ENCODE results near the gene CIDEB.

Gene CIDEB

DNA sequence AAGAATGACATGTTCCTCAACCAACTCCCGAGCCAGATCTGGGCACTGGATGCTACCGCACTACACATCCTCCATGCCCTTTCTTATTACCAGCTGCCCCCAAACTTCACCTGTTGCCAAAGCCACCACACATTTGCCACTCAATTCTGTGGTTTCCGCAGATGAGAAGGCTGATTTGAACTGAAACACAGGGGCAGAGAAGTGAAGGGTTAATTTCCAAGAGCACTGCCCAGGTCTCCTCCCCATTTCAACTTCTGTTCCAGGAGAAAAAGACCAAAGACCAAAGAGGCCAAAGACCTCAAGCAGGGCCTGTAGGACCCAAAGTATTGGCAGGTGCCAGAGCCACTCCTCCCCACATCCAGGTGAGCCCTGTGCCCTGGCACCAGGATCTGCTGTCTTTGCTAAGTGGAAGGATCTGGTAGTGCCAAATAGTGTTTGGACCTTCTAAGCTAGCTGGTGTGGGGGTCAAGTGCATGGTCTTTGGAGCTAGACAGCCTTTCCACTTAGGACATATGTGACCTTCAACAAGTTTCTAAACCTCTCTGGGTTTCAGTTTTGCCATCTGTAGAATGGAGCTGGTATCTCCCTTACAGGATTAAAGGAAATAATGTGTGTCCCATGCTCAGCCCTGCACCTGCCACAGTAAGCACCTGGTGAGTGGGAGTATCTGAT, 16.2 kb downstream of the CIDEB start:
- in situ Hi-C loops (cut with MboI; ENCODE audit: low sequenced_read_pairs): no loop called here

- in situ Hi-C loops (cut with MboI; ENCODE audit: low sequenced_read_pairs): no loop called here
Observed at GRCh38 chr14:24290746-24291145, 17.0 kb downstream of the CIDEB start.

DNA sequence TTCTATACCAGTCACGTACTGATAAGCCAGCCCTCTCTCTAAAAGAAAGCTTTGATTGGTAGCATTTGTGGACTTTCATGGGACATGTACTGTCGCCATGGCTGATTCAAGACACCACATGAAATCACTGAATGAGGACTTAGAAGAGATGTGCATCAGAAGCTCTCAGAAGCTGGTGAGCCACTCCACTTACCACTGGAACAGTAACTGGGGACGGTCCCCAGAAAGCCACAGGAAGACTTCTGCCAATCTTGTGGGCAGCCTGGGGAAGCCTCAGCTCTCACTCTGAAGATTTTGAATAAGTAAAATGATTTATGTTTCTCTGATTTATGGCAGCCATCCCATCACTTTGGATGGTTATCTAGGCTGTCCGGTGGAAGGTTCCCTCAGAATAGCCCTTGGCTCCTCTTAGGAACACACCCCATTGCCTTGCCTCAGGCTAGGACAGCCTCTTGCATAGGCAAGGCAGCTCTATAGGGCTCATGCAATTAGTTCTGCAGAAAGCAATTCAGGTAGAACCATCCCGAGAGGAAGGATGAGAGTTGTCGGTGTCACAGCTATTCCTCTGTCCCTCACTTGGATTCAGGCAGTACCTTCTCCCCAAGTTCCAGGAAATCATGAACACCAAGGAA, 18.0 kb downstream of the CIDEB start:
- in situ Hi-C loops (cut with MboI; ENCODE audit: low sequenced_read_pairs): no loop called here

- in situ Hi-C loops (cut with MboI; ENCODE audit: low sequenced_read_pairs): no loop called here
Observed at GRCh38 chr14:24286996-24287395, 20.8 kb downstream of the CIDEB start.

- in situ Hi-C loops (cut with MboI; ENCODE audit: low sequenced_read_pairs): no loop called here
Observed at GRCh38 chr14:24285351-24285750, 22.4 kb downstream of the CIDEB start.

DNA sequence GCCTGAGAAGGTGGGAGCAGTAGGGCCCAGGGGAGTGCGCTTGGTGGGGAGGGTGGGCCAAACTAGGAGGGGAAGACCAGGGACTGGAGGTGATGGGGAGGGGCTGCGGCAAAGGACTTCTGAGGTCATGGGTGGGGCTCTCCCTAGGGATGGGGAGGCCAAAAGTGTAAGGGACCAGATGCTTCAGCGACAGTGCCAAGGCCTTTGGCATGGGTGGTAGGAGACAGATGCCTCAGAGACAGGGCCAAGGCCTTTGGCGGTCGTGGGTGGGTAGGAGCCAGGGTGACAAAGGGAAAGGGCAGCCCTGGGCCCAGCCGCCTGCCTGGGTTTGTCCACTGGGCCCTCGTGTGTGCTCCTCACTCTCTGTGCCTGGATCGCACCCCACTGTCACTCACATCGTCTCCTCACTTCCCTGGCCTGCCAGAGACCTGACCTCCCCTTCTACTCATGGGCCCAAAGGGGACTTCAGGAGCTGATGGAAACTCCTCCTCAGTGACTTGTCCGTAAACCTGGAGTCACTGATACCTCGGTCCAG, 23.2 kb downstream of the CIDEB start:
- in situ Hi-C loops (cut with MboI; ENCODE audit: low sequenced_read_pairs): no loop called here

GRCh38 chr14:24283796-24284460, 23.8 kb downstream of the CIDEB start:
- in situ Hi-C loops (cut with MboI; ENCODE audit: low sequenced_read_pairs): no loop called here

GRCh38 chr14:24282736-24283135, 25.0 kb downstream of the CIDEB start:
- in situ Hi-C loops (cut with MboI; ENCODE audit: low sequenced_read_pairs): no loop called here

DNA sequence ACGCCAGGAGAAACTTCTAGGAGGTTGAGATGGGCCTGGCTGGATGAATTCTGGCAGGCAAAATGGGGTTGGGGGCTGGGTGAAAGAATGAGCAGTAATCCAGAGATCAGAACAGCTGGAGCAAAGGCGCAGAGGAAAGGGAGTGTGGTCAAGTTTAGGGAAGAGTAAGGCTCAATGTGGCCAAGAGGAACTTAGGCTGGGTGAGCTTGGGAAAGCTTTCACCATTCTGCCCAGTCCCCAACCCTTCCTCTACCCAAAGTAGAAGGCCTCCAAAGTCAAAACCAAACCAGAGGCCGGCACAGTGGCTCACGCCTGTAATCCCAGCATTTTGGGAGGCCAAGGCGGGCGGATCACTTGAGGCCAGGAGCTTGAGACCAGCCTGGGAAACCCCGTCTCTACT, 26.1 kb downstream of the CIDEB start:
- in situ Hi-C loops (cut with MboI; ENCODE audit: low sequenced_read_pairs): no loop called here

- in situ Hi-C loops (cut with MboI; ENCODE audit: low sequenced_read_pairs): no loop called here
Observed at GRCh38 chr14:24280797-24281460, 26.8 kb downstream of the CIDEB start.

DNA sequence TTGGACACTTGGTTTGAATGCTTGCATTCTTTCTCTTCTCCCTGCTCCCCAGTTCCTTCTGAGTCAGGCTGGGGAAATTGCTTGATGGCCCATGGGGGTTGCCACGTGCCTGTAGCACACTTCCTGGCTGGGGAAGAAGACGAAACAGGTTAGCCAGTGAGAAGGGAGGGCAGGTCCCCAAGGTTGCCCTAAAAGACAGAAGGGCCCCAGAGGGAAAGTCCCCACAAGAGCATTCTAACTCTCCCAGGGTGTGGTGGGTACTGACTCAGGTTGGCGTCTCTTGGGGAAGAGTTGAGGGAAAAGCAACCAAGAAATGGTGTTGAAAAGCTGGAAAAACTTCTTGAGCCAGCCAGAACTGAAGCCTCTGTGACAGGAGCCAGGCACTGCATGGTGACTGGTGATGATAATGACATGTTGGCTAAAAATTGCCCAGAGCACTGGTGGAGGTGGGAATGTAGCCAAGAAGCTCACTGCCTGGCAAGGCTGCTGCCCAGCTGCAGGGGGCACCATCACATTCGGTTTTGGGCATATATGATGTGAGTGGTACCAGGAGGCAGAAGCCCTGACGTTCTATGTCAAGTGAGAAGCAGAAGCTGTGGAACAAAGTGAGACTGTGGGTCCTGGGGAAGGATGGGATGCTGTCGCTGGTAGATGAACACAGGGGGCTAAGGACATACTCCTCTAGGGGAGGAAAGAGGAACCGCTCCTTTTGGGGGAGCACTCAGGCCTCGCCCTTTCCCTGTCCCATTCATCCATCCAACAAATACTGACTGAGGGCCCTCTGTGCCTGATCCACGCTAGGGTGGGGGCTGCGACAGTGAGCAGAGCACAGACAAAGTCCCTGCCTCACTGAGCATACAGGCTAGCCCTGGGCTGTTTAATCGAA, 28.2 kb downstream of the CIDEB start:
- in situ Hi-C loops (cut with MboI; ENCODE audit: low sequenced_read_pairs): no loop called here

DNA sequence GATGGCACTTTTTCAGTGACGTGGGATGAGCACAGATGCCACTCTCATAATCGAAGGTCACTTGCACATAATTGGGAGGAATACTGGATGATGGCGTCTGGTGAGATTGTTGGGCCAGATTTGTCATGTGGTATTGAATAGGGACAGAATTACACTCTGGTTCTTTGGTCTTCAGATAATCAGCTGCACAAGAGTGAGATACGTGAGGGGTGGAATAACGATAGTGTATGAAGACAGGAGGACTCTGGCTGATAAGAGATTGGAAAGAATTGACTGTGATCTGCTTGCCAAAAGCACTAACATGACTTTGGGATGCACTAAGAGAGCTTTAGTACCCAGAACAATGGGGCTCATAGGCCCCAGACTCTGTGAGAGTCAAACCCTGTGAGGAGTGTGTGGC, 29.4 kb downstream of the CIDEB start:
- in situ Hi-C loops (cut with MboI; ENCODE audit: low sequenced_read_pairs): no loop called here

- in situ Hi-C loops (cut with MboI; ENCODE audit: low sequenced_read_pairs): no loop called here
Observed at GRCh38 chr14:24277606-24278321, 30.0 kb downstream of the CIDEB start.

- in situ Hi-C loops (cut with MboI; ENCODE audit: low sequenced_read_pairs): no loop called here
Observed at GRCh38 chr14:24277071-24277470, 30.7 kb downstream of the CIDEB start.

GRCh38 chr14:24274101-24274543, 33.7 kb downstream of the CIDEB start:
- in situ Hi-C loops (cut with MboI; ENCODE audit: low sequenced_read_pairs): no loop called here

DNA sequence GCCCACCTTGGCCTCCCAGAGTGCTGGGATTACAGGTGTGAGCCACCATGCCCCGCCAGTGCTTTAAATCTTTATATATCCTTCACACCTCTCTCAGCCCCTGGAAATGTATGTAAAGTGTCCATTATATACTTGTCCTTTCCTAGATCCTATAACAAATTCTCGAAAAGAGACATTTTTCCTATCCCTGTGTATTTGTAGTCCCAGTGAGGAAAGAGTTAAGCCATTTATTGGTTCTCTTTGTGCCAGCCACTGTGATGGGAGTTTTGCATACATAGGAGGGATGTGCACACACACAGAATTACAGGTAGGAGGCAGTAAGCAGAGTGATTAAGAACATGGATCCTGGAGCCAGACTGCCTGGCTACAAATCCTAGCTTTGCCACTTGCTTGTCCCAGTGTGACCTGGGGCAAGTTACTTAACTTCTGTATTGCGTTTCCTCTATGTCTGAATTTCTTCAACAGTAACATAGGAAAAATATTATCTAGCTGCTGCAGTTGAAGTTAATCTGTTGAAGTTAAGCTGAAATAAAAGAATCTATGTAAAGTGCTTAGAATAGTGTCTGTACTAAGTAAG, 34.3 kb downstream of the CIDEB start:
- in situ Hi-C loops (cut with MboI; ENCODE audit: low sequenced_read_pairs): no loop called here

GRCh38 chr14:24272467-24272866, 35.3 kb downstream of the CIDEB start:
- in situ Hi-C loops (cut with MboI; ENCODE audit: low sequenced_read_pairs): no loop called here

GRCh38 chr14:24271834-24272263, 35.9 kb downstream of the CIDEB start:
- in situ Hi-C loops (cut with MboI; ENCODE audit: low sequenced_read_pairs): no loop called here

DNA sequence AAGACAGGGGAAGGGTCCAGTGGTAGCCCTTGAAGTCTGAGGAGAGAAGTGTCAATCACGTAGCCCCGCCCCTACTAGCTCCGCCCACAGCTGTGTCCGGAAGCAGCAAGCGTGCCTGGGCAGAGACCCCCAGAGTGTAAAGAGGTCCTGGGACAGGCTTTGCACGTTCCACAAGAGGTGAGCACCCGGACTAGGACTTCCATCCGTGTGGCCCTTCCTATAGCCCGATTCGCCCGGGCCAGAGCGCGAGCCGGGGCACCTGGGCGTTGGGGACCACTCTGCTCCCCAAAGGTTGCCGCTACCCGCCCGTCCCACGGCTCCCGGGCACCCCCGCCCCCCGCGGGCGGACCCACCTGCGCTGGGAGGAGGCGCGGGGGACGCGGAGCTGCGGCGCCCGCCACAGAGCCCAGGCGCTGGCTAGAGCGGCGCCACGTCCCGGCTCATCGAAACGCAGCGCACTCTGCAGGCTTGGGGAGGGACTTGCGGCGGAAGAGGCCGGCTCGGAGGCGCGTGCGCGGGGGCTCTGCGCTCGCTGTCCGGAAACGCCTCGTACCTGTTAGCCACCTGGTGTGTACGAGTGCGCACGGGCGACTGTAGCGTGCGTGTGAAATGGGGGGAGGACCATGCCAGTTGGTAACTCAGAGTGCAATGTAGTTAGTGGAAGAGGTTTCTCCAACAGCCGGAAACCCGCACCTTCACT, 36.5 kb downstream of the CIDEB start, which contains the start of gene RABGGTA:
TSS of gene RABGGTA (minus strand) at position 464 of the 700 bp plus-strand sequence. CDS start 482 bp downstream, outside the sequence.
- in situ Hi-C loops (cut with MboI; ENCODE audit: low sequenced_read_pairs): no loop called here
